ENCODE data around the gene TUBA4B.

TUBA4B gene

GRCh38 chr2:219252900-219253752, at the start of gene TUBA4B:
TSS of gene TUBA4B (plus strand) at chr2:219253243. CDS start at chr2:219253408, 165 bp downstream.
- peak; percentile 62 for FAIRE-seq

GRCh38 chr2:219204425-219205164, 48.4 kb upstream of the TUBA4B start:
- FAIRE-seq, result no peak
- no peak for DNase-seq (ENCODE audit: extremely low spot score, insufficient read length, low read depth)

More at GRCh38 chr2:219252900-219253752, at the start of gene TUBA4B:
- no peak for DNase-seq (ENCODE audit: extremely low spot score, insufficient read length, low read depth)

GRCh38 chr2:219205165-219205538, 47.9 kb upstream of the TUBA4B start:
- DNase-seq (ENCODE audit: extremely low spot score, insufficient read length, low read depth) (no peak), FAIRE-seq (no peak)

- FAIRE-seq (no peak), DNase-seq (ENCODE audit: extremely low spot score, insufficient read length, low read depth) (no peak)
Measured at GRCh38 chr2:219205981-219206327, 47.1 kb upstream of the TUBA4B start.

- DNase-seq (ENCODE audit: extremely low spot score, insufficient read length, low read depth) (peak; percentile 98), FAIRE-seq (peak; percentile 90)
Measured at GRCh38 chr2:219206328-219207133, 46.5 kb upstream of the TUBA4B start, which contains the start of gene ZFAND2B. TSS of gene ZFAND2B (plus strand) at chr2:219206782. CDS start at chr2:219206988, 206 bp downstream.

GRCh38 chr2:219207134-219207883, 45.7 kb upstream of the TUBA4B start:
- DNase-seq (ENCODE audit: extremely low spot score, insufficient read length, low read depth) (no peak), FAIRE-seq (no peak)

- no peak for DNase-seq (ENCODE audit: extremely low spot score, insufficient read length, low read depth)
- FAIRE-seq, result no peak
Measured at GRCh38 chr2:219207884-219208740, 44.9 kb upstream of the TUBA4B start.

- no peak for FAIRE-seq
- no peak for DNase-seq (ENCODE audit: extremely low spot score, insufficient read length, low read depth)
Measured at GRCh38 chr2:219209236-219210195, 43.5 kb upstream of the TUBA4B start.

GRCh38 chr2:219210196-219210885, 42.7 kb upstream of the TUBA4B start:
- FAIRE-seq, result no peak
- DNase-seq (ENCODE audit: extremely low spot score, insufficient read length, low read depth), result no peak

- FAIRE-seq (no peak), DNase-seq (ENCODE audit: extremely low spot score, insufficient read length, low read depth) (no peak)
Measured at GRCh38 chr2:219210886-219211362, 42.1 kb upstream of the TUBA4B start.

GRCh38 chr2:219213026-219213415, 40.0 kb upstream of the TUBA4B start:
- no peak for FAIRE-seq
- no peak for DNase-seq (ENCODE audit: extremely low spot score, insufficient read length, low read depth)

- FAIRE-seq (no peak), DNase-seq (ENCODE audit: extremely low spot score, insufficient read length, low read depth) (no peak)
Measured at GRCh38 chr2:219213486-219214071, 39.5 kb upstream of the TUBA4B start.

GRCh38 chr2:219214141-219214540, 38.9 kb upstream of the TUBA4B start:
- no peak for FAIRE-seq

GRCh38 chr2:219214786-219215185, 38.3 kb upstream of the TUBA4B start:
- FAIRE-seq, result no peak
- DNase-seq (ENCODE audit: extremely low spot score, insufficient read length, low read depth), result no peak

More at GRCh38 chr2:219214141-219214540, 38.9 kb upstream of the TUBA4B start:
- DNase-seq (ENCODE audit: extremely low spot score, insufficient read length, low read depth), result no peak

GRCh38 chr2:219215871-219216534, 37.0 kb upstream of the TUBA4B start:
- DNase-seq (ENCODE audit: extremely low spot score, insufficient read length, low read depth), result no peak
- no peak for FAIRE-seq

- FAIRE-seq (no peak), DNase-seq (ENCODE audit: extremely low spot score, insufficient read length, low read depth) (no peak)
Measured at GRCh38 chr2:219216535-219216915, 36.5 kb upstream of the TUBA4B start.
